DOHH2 (cell line): ENCODE results near the gene SYNGR4.

ENCODE experiments used
- EZH2phosphoT487 ChIP-seq: fragments of 200-600 bp; sonication (generic); IDR thresholded peaks from 2 replicates; pipeline ENCODE4 v1.6.1; 2017; ENCODE audit warnings: borderline replicate concordance, mild to moderate bottlenecking, antibody characterized with exemption, low read length, moderate library complexity, mixed read lengths
- TF ChIP-seq, protein P1 (sequence below): fragments of 200-600 bp; sonication (generic); IDR thresholded peaks from one replicate; pipeline ENCODE4 v1.5.1; 2014; ENCODE audit warnings: antibody characterized with exemption, mild to moderate bottlenecking, low read depth, low read length; ENCODE audit not compliant: poor library complexity, severe bottlenecking

GRCh38 chr19:48413879-48414587 lies 49.9 kb downstream of the SYNGR4 start:
- TF ChIP-seq, protein P1, sequence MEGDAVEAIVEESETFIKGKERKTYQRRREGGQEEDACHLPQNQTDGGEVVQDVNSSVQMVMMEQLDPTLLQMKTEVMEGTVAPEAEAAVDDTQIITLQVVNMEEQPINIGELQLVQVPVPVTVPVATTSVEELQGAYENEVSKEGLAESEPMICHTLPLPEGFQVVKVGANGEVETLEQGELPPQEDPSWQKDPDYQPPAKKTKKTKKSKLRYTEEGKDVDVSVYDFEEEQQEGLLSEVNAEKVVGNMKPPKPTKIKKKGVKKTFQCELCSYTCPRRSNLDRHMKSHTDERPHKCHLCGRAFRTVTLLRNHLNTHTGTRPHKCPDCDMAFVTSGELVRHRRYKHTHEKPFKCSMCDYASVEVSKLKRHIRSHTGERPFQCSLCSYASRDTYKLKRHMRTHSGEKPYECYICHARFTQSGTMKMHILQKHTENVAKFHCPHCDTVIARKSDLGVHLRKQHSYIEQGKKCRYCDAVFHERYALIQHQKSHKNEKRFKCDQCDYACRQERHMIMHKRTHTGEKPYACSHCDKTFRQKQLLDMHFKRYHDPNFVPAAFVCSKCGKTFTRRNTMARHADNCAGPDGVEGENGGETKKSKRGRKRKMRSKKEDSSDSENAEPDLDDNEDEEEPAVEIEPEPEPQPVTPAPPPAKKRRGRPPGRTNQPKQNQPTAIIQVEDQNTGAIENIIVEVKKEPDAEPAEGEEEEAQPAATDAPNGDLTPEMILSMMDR = no peak
- TF ChIP-seq EZH2phosphoT487 = no peak
